ENCODE measurements around the gene THUMPD3.

GRCh38 chr3:9331171-9331570 lies 31.7 kb upstream of the THUMPD3 start:
- TF ChIP-seq, protein P1, sequence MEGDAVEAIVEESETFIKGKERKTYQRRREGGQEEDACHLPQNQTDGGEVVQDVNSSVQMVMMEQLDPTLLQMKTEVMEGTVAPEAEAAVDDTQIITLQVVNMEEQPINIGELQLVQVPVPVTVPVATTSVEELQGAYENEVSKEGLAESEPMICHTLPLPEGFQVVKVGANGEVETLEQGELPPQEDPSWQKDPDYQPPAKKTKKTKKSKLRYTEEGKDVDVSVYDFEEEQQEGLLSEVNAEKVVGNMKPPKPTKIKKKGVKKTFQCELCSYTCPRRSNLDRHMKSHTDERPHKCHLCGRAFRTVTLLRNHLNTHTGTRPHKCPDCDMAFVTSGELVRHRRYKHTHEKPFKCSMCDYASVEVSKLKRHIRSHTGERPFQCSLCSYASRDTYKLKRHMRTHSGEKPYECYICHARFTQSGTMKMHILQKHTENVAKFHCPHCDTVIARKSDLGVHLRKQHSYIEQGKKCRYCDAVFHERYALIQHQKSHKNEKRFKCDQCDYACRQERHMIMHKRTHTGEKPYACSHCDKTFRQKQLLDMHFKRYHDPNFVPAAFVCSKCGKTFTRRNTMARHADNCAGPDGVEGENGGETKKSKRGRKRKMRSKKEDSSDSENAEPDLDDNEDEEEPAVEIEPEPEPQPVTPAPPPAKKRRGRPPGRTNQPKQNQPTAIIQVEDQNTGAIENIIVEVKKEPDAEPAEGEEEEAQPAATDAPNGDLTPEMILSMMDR (IDR thresholded peaks at IDR 0.05; ENCODE audit: low read depth, low read length, poor library complexity, severe bottlenecking), result no peak
- TF ChIP-seq EZH2phosphoT487 (IDR thresholded peaks at IDR 0.05; ENCODE audit: borderline replicate concordance, low read length), result no peak

Measured in DOHH2 (cell line).